HG02885 (cell line): Measurements from ENCODE around the gene CHRNB4.
"Not testable (repeated sequence)": the region's sequence is repeated elsewhere in the genome, so short reads cannot be mapped to it uniquely, and the experiment has no call there.

ENCODE experiments used
- ATAC-seq: cut with Tn5 transposase; IDR thresholded peaks from one replicate; pipeline ENCODE4 v1.9.1; 2021; ENCODE audit warnings: mild to moderate bottlenecking; ENCODE audit not compliant: unreplicated experiment, poor library complexity

CHRNB4 gene, protein sequence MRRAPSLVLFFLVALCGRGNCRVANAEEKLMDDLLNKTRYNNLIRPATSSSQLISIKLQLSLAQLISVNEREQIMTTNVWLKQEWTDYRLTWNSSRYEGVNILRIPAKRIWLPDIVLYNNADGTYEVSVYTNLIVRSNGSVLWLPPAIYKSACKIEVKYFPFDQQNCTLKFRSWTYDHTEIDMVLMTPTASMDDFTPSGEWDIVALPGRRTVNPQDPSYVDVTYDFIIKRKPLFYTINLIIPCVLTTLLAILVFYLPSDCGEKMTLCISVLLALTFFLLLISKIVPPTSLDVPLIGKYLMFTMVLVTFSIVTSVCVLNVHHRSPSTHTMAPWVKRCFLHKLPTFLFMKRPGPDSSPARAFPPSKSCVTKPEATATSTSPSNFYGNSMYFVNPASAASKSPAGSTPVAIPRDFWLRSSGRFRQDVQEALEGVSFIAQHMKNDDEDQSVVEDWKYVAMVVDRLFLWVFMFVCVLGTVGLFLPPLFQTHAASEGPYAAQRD

DNA sequence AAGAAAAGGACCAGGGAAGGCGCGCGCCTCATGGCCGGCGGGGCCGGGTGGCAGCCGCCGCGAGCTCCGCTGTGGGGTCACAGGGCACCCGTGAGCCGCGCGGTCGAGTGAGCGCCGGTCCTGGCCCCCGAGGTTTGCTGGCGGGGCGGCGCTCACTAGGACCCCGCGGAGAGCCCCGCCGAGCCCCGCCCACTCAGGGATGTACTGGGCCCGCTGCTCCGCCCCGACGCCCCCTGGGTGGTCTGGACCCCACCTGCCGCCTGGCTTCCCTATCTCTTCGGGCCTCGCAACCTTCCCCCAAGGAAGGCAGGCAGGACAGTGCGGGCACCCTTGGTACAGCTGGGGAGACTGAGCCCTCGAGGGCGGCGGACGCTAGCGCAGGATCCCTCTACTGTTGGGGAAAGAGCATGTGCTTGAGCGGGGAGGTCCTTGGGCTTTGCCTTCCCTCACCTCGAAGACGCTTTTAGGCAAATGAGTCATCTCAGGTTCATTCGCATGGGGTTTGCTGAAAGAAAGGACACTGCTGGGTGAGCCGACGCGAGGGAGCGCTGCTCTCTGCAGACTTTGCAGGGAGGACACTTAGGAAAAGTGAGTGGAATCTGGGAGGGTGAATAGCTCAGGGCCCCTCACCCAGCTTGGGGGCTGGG lies at the start of gene CHRNB4:
Gene CHRNB4, minus strand, starts transcription at position 109 of the 647 bp plus-strand sequence. Its CDS starts 77 bp downstream, at position 32.
- no peak for ATAC-seq

- ATAC-seq, result no peak
Observed at GRCh38 chr15:78689626-78690025, 48.6 kb upstream of the CHRNB4 start.

GRCh38 chr15:78685925-78686324 lies 44.9 kb upstream of the CHRNB4 start:
- ATAC-seq, result no peak

- no peak for ATAC-seq
Observed at GRCh38 chr15:78685159-78685921, 44.3 kb upstream of the CHRNB4 start.

DNA sequence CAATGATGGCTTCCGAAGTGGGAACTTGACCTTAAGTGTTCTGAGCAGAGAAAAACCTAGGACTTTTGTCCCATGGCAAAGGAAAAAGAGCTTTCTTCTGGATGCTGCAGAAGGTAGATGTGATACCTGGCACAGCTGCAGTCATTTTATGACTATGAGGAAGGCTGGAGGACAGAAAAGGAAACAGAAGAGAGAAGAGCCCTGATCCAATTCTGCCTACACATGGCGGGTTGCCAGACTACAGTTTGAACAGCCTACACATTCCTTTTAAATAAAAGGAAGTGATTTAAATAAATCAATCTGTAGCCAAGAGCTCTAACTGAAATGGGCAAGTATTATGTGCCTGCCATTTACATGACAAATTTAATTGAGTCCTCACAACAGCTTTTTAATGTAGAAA lies 43.6 kb upstream of the CHRNB4 start:
- no peak for ATAC-seq

- ATAC-seq, result not testable (repeated sequence)
Observed at GRCh38 chr15:78683599-78683998, 42.6 kb upstream of the CHRNB4 start.

DNA sequence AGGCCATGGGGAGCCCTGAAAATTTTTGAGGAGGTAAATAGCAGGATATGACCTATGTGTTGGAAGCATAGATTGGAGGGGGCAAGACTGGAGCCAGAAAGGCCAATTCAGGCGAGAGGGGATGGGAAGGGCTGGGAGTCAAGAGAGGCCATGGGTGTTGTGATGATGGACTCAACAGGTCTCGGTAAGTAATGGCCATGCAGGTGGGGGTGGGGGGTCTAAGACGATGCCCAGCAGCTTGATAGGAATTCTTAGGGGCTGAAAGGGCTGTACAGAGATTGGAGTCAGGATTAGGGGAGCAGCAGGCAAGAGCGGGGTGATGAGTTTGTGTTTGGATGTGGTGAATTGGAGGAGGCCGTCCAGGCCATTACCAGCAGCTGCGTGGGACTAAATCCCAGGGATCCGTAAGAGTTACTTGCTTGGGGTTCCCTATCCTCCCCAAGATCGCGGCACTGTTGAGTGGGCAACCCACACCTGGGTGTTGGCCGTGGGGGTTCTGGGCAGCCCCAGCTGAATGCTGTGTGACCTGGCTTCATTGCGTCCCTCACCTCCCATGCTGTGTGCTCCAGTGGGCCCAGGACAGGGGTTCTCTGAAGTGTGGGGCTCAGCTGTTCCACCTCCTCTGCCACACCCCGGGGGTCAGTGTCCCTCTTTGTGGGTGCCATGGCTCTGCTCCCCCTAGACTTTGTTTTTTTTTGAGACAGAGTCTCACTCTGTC lies 41.8 kb upstream of the CHRNB4 start:
- ATAC-seq, result no peak

GRCh38 chr15:78682004-78682651 lies 41.1 kb upstream of the CHRNB4 start:
- no peak for ATAC-seq

DNA sequence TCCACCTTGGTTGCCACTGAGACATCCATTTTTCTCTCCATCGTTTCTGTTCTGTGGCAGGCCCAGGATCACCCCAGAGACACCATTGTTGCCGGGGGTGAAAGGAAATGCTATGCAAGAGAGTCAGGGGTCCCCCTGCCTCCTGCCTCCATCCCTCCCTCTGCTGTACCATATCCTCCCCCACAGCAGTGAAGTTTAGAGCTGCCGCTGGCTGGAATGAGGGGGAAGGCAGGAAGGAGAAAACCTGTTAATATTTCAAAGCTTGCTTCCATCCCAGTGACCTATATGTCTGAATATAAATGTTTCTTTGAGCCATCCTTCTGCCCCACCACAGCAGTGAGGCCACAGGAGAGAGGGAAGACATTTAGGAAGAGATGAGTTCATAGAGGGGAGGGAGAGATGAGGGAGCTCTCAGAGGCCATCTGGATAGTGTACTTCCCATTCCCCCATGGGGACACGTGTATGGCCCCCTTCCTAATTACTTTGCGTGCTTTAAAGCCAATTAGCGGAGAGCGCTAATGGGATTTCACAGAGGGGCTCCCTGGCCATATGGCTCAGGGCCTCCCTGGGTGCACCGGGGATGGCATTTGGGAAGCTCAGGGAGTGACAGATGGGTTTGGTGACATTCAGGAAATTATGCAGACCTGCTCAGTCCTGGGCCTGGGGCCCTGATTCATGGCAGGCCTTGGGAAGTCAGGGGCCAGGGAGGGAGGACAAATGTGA lies 40.4 kb upstream of the CHRNB4 start:
- no peak for ATAC-seq

GRCh38 chr15:78680431-78681075 lies 39.5 kb upstream of the CHRNB4 start:
- no peak for ATAC-seq

- ATAC-seq, result no peak
Observed at GRCh38 chr15:78679089-78679511, 38.1 kb upstream of the CHRNB4 start.

DNA sequence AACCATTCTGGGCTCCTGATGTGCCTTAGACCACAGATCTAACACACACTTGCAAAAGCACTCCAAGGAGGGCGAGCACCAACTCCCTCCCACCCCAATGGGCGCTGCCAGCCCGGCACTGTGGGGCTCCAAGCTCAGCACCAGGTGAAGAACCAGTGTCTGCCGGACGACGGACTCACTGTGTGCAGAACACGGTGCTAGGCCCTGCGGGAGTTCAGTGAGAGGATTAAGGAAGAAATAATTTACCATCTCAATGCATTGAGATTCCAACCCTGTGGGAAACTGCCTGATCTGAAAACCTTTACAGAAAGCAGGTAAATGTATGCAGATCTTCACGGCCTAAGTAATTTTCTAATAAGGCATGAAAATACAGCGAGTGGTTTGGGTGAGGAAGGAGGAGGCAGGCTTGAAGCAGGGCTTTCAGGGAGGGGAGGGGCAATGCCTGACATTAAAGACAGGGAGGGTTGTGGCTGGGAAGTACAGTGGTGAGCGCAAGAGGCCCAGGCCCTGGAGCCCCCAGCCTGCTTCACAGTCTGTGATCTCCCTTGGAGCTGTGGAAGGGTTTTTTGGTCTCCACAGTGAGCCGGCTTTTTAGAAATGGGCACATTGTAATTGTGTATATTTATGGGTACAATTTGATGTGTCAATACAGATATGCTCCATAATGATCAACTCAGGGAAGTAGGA lies 35.6 kb upstream of the CHRNB4 start:
- ATAC-seq, result no peak

DNA sequence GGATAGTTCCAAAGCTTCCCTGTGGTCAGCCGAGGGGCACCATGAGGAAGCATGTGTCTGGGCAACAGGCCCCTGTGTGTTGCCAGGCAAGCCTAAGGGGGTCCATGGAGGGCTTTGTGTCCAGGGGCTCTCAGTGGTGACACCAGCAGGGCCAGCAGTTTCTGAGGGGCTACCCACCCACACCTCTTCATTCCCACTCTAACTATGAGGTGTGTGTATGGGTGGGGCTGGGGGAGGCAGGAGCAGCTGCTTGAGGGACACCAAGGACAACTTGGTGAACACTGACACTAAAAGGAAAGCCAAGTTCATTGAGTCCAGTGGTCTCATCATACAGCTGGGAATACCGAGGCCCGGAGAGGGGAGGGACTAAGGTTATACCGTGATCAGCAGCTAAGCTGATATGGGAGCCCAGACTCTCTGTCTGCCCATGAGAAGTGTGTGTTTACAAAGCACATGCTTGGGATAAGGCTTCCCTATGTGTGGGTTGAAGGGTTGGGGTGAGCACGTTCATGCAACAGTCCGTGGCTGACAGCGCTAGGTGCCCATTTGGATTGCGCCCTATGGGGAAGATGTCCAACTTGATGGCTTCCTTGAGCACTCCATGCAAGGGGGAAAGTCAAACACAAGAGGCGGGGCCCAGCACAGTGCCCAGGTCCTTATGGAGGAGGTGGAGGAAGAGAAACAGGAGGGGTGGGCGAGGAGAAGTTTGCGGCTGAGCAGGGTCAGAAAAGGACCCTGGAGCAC lies 34.8 kb upstream of the CHRNB4 start:
- no peak for ATAC-seq

DNA sequence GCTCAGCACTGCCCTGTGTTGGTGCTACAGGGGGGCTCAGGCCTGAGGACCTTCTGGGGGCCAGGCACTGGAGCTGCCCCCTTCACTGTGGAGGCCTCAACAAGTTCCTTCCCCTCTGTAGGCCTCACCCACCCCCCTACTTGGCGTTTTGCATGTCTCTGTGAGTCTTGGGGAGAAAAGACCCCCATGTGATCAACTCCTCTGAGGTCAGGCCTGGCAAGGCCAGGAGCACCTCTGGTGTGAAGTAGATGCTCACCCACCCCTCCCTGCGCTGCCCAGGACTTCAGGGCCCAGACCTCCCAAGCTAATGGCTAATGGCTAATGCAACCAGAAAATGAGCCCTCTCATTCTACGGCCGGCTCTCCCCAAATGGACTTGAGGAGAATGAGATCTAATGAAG lies 34.2 kb upstream of the CHRNB4 start:
- ATAC-seq, result no peak

DNA sequence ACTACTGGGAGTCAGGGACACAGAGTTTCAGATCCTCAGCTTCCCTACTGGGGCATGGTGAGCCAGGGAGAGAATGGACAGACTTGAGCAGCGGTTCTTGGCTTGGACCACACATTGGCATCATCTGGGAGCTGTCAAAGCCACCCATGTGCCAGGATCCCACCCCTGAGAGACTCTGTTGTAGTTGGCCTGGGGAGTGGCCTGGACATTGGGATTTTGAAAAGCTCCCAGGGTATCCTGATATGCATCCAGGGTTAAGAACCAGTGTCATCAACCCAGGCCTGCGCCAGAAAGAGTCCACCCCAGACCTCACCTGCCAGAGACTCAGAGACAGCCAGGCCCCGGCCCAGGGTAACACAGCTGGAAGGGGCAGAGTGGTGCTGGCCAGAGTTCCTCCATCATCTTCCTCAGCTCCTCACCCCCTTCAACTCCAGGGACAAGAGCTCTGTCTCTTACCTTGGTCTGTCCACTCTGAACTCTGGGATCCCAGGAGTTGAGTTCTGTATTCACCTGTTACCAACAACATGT lies 33.0 kb upstream of the CHRNB4 start:
- no peak for ATAC-seq

- no peak for ATAC-seq
Observed at GRCh38 chr15:78673476-78673875, 32.5 kb upstream of the CHRNB4 start.
